SIG-M5 (cell line): ENCODE results near the gene KLHL40.

Experiments used
- DNase-seq: peaks from one replicate; lab custom pipeline; 2025; lab: John Stamatoyannopoulos, UW

KLHL40 gene, protein sequence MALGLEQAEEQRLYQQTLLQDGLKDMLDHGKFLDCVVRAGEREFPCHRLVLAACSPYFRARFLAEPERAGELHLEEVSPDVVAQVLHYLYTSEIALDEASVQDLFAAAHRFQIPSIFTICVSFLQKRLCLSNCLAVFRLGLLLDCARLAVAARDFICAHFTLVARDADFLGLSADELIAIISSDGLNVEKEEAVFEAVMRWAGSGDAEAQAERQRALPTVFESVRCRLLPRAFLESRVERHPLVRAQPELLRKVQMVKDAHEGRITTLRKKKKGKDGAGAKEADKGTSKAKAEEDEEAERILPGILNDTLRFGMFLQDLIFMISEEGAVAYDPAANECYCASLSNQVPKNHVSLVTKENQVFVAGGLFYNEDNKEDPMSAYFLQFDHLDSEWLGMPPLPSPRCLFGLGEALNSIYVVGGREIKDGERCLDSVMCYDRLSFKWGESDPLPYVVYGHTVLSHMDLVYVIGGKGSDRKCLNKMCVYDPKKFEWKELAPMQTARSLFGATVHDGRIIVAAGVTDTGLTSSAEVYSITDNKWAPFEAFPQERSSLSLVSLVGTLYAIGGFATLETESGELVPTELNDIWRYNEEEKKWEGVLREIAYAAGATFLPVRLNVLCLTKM

DNA sequence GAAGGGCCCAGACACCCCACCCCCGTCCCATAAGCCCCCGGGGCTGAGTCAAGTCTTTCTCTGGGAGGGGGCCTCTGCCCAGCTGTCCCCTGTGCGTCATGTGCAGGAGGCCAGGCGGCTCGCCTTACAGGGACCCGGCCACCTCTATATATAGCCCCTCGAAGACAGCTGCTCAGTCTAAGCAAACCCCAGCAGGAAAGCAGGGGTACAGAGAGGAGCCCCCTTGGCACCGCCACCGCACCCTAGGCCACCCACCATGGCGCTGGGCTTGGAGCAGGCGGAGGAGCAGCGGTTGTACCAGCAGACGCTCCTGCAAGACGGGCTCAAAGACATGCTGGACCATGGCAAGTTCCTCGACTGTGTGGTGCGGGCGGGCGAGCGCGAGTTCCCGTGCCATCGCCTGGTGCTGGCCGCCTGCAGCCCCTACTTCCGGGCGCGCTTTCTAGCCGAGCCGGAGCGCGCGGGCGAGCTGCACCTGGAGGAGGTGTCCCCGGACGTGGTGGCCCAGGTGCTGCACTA is at the start of gene KLHL40:
TSS of gene KLHL40 (plus strand) at position 175 of the 519 bp plus-strand sequence. CDS start at position 257, 82 bp downstream.
- no peak for DNase-seq

DNA sequence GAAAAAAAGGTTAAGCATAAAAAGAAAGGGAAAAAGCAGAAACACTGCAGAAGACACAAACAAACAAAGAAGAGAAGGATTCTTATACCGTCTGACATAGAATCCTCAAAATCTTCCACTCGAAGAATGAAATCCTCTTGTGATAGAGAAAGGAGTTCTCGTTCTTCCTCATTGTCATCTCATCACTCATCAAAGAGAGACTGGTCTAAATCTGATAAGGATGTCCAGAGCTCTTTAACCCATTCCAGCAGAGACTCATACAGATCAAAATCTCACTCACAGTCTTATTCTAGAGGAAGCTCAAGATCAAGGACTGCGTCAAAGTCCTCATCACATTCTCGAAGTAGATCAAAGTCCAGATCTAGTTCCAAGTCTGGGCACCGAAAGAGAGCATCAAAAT is 48.3 kb upstream of the KLHL40 start:
- DNase-seq, result no peak

DNA sequence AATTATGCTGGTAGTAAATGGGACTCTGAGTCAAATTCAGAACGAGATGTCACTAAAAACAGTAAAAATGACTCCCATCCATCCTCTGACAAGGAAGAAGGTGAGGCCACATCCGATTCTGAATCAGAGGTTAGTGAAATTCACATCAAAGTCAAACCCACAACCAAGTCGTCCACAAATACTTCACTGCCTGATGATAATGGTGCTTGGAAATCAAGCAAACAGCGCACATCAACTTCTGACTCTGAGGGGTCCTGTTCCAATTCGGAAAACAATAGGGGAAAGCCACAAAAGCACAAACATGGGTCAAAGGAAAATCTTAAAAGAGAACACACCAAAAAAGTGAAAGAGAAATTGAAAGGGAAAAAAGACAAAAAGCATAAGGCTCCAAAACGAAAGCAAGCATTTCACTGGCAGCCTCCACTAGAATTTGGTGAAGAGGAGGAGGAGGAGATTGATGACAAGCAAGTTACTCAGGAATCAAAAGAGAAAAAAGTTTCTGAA is 46.9 kb upstream of the KLHL40 start:
- DNase-seq, result no peak

DNA sequence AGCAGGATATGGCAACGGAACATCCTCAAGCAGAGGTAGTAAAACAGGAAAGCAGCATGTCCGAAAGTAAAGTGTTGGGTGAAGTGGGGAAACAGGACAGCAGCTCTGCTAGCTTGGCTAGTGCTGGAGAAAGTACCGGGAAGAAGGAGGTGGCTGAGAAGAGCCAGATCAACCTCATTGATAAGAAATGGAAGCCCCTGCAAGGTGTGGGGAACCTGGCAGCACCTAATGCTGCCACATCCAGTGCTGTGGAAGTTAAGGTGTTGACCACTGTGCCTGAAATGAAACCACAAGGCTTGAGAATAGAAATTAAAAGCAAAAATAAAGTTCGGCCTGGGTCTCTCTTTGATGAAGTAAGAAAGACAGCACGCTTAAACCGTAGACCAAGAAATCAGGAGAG is 46.1 kb upstream of the KLHL40 start:
- DNase-seq, result no peak

- no peak for DNase-seq
These were observed 45.2 kb upstream of the KLHL40 start for GRCh38 chr3:42640129-42640528.

- DNase-seq, result no peak
These were observed 44.5 kb upstream of the KLHL40 start for GRCh38 chr3:42640771-42641370.

DNA sequence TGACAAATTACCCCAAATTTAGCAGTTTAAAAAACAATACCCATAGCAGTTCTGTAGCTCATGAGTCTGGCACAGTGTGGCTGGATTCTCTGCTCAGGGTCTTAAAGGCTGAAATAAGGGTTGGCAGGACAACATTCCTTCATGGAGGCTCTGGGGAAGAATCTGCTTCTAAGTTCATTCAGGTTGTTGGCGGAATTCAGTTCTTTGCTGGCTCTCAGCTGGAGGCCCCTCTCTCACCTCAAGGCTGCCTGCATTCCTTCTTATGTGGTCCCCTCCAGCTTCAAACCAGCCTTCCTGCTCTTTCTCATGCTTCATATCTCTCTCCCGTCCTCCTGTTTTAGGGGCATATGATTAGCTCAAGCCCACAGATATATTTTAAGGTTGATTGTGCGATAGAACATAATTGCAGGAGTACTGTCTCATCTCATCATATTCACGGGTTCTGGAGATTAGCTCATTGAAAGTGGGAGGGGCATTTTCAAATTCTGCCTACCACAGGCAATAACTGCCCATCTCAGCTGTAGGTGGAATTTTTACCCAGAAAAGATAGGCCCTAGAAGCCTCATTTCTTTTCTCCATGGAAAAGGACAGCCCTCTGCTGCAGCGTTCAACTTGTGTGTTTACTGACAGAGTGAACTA is 37.4 kb upstream of the KLHL40 start:
- DNase-seq, result no peak

DNA sequence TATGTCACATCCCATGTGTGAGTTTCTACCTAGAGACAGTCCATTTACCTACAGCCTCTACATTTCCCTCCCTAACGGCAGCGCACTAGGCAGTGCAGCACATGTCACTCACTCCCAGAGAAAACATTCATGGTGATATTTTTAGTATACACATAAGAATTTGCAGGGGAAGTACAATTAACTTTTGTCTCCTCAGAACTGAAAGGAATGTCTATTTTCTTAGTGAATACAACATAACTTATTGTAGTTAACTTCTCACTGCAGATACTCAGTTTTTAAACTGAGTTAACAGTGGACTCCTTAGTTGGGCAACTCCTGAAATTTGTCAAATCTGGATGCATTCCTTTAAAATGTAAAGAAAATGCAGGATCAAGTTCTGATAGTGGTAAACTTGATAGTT is 36.3 kb upstream of the KLHL40 start:
- DNase-seq, result no peak

DNA sequence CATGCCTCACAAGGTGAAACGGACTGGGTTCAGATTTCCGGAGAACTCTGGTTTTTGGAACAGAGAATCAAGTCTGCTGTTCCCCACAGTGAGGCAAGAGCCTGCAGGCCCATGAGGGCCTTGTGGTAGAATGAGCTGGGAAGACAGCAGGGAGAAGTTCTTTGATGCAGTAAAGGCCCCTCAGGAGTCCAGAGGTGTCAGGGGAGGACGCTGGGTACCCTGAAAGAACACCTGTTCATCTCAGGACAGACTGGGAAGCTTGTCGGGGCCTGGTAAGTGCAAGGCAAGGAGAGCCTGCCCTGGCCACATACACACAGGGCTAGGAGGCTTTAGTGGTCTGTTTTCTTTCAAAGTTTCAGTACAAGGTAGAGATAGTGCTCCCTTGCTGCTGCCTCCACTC is 35.6 kb upstream of the KLHL40 start:
- DNase-seq, result no peak

DNA sequence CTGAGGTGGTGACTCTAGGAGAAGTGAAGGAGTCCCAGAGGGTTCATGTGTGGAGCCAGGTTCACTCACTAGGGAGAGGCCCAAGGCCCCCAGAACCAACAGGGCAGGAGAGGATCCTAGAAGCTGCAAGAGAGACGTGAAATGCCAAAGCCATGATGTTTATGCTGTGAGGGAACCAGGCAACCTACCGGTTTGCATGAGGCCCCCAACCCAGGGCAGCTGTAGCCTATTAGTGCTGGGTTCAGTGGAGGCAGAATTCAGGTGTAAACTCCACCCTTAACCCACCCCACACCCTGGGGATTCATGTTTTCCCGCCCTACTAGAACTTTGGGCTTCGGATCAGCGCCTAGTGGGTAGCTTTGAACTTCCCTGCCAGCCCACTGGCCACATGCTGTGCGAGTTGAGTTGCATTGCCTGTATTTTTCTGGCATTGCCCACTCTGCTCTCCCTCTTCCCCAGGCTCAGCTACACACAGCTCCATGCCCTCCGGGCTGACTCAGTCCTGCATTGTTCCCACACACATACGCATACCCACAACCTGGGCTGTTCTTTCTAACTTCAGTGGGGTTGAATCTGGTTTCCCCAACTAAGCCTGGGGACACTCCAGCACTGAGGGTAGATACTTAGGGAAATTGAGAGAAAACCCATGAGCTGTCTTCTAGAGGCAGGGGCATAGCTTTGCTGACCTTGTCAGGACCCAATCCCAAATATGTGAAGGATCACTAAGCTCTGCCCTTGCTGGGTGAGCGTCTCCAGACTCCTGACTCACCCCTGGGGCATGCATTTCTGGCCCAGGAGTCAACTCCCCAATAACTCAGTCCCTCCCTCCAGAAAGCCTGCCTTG is 33.9 kb upstream of the KLHL40 start:
- DNase-seq, result no peak

DNA sequence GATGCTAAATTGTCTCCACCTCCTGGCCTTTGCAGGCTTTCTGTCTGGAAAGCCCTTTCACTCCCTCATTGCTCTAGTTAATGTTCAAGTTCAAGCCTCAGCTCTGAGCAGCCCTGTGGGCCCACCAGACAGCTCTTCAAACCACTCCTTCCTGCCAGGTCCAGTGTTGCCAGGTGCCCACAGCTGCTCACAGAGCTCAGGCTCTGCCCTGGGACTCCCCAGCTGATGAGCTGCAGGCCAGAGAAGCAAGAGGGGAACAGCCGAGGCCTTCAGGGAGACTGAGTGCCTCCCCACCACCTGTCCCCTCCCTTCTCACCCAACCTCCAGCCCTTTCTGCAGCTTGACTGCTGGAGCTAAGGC is 33.1 kb upstream of the KLHL40 start:
- no peak for DNase-seq

GRCh38 chr3:42652611-42653302 is 32.6 kb upstream of the KLHL40 start:
- no peak for DNase-seq

DNA sequence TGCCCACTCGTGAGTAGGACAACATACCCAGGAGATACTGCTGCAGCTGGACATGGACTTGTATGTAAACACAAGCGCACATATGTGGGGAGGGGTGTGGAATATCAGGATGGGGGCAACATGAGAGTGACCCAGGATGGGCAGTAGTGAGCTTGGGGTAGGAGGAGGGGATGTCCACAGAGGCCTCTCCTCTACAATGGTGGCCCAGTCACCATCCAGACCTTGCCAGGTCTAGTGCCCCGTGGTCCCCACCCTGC is 32.1 kb upstream of the KLHL40 start:
- DNase-seq, result no peak

GRCh38 chr3:42653560-42654330 is 31.6 kb upstream of the KLHL40 start, which contains the start of gene ZBTB47:
Gene ZBTB47, plus strand, starts transcription at chr3:42653697. Its CDS starts 4,659 bp downstream, at chr3:42658356.
- DNase-seq, result no peak

DNA sequence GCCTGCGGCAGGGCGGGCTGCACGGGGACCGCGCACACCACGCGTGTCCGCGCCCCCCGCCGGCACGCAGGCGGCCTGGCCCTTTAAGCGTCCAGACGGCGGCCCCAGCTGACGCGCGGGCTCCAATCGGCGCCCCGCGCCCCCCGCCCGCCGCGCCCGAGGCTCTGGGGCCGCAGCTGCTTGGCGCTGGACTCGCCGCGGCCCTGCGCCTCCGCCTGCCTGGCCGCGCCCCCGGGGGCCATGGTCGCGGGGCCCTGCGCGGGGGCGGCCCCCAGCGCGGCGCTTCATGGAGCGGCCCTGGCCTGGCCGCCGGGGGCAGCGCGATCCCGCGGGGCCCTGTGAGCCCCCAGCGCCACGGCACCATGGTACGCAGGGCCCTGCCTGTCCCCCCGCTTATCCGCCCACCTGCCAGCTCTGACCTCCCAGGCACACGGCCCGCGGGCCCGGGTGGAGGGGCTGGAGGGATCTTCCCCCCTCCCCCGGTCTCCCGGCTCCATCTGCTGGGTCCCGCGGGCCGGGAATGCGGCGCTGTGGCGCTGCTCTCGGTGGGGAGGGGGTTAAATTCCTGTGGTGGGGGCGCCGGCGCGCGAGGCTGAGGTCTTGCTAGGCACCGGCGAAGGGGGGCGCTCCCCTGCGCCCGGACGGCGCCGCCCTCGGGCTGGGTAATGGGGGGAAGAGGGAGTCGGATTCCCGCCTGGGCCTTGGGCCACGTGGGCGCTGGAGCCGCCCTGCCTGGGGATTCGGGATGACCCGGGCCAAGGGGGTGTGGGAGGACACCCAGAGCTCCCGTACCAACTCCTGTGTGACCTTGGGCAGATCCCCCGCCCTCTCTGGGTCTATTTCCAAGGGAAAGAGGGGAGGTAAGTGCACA is 30.8 kb upstream of the KLHL40 start:
- no peak for DNase-seq

- no peak for DNase-seq
These were observed 29.9 kb upstream of the KLHL40 start for GRCh38 chr3:42655331-42655888.

DNA sequence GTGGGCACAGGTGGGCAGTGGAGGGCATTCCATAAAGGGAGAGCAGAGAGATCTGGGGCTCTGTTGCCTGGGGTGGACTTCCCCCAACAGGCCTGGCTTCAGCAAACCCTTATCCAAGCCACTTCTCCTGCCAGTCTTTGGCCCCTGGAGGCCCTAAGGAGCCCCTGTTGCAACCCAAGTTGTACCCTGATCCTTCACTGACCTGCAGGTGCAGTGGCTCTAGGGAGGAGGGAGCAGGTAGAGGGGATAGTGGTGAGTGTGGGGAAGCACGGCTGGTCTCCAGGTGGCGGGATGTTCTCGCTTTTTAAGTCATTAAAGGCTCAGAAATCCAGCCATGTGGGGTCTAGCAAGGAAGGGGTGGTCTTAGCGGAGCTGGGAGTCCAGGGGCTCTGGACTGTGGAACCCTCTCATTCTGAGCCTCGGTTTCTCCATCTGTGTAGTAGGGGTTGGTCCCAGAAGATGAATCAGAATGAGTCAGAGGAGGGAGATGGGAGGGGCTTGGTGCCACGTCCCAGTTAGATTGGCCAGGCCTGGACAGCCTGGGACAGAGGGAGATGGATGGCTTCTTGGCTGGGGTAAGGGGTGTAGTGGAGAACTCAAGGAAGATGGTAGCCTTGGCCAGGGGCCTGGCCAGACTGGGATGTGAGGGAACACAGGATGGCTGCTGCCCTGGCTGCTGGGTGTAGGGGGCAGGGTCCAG is 29.2 kb upstream of the KLHL40 start:
- DNase-seq, result no peak
